GM19395 (cell line): ENCODE data around the gene C2orf68.
"Not testable (repeated sequence)": the region's sequence is repeated elsewhere in the genome, so short reads cannot be mapped to it uniquely, and the experiment has no call there.

Experiments used
- ATAC-seq: cut with Tn5 transposase; IDR thresholded peaks from one replicate; pipeline ENCODE4 v1.9.1; 2021; ENCODE audit warnings: mild to moderate bottlenecking, moderate library complexity; ENCODE audit not compliant: unreplicated experiment

C2orf68 gene, protein sequence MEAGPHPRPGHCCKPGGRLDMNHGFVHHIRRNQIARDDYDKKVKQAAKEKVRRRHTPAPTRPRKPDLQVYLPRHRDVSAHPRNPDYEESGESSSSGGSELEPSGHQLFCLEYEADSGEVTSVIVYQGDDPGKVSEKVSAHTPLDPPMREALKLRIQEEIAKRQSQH

DNA sequence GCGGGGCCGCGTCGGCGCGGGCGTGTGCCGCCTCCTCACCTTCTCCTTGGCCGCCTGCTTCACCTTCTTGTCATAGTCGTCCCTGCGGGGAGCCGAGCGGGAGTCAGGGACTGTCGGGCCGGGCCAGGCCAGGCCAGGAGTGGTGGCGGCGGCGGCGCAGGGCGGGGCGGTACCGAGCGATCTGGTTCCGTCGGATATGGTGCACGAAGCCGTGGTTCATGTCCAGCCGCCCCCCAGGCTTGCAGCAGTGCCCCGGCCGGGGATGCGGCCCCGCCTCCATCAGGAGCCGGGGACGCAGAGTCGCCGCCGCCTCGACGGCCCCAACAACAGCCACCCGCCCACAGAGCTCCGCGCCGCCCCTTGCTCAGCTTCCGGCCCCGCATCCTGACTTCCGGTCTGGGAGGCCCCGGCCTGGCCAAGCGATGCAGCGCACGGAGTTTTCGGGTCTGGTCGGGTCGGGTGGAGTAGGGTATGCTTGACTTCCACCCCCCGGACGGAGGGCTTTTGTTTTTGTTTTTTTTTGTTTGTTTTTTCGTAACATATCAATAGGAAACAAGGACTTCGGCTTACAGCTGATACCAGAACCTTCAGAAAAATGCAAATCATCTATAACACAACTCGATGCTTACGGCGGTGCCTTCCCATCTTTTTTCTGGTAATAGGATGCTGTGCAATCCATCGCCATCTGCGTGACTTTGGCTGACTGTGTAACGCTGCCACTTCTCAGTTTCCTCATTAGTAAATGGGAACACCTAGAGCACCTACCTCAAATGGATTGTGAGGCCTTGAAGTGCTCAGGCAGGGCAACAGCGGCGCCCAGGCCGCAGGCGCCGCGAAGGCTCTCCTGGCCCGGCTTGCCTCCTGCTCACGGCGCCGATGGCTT lies at the start of gene C2orf68:
Gene C2orf68, minus strand, starts transcription at position 362 of the 883 bp plus-strand sequence. Its CDS starts 82 bp downstream, at position 280.
- ATAC-seq: peak; percentile 74

DNA sequence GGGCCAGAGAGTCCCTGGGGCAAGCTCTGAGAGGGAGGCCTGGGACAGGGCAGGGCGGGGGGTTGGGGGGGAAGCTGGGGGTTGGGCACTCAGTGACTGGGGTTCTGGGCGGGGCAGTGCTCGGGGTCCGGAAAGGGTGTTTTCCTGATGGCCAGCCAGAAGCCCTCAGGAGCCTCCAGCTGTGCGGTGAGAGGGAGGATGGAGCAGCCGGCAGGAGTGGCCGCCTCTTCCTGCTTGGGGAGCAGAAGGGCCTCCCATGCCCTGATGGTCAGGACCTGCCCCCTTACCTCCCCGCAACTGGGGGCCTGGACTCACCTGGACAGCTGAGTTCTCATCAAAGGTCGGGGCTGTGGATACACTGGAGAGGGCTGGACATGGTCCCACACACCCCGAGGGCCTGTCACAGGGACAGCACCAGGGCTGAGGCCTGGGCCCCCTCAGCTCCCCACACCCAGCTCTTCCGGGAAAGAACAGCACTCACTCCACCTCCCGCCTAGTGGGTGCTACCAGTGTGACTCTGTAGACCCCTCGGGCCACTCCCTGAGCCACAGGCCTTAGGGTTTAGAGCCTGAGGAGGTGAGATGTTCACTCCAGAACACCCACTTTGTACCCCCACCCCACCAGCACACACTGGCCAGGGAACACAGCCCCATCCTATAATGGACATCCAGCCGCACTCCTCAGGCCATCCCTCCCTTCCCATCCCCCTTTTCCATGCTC lies 49.4 kb upstream of the C2orf68 start:
- ATAC-seq: no peak

DNA sequence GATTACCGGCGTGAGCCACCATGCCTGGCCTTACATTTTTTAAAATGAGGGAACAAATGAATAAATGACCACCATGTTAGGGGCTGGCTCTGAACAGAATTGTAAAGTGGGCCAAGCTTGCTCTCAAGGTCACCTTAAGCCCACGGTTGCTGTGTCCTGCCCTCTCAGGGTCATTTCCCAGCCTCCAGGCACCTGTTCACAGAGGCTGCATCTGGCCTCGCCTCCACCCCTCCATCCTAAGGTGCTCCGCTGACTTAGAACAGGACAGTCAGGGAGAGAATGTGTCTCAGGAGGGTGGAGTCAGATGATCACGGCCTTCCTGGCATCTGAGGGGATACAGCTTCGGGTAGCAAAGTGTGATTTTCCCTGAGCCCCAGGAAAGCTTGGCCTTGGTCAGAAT lies 48.9 kb upstream of the C2orf68 start:
- ATAC-seq: no peak

DNA sequence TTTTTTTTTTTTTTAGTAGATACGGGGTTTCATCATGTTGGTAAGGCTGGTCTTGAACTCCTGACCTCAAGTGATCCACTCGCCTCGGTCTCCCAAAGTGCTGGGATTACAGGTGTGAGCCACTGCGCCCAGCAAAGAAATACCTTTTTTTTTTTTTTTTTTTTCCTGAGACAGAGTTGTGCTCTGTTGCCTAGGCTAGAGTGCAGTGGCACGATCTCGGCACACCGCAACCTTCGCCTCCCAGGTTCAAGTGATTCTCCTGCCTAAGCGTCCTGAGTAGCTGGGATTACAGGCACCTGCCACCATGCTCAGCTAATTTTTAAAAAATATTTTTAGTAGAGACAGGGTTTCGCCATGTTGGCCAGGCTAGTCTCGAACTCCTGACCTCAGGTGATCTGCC lies 48.4 kb upstream of the C2orf68 start:
- not testable (repeated sequence) for ATAC-seq

DNA sequence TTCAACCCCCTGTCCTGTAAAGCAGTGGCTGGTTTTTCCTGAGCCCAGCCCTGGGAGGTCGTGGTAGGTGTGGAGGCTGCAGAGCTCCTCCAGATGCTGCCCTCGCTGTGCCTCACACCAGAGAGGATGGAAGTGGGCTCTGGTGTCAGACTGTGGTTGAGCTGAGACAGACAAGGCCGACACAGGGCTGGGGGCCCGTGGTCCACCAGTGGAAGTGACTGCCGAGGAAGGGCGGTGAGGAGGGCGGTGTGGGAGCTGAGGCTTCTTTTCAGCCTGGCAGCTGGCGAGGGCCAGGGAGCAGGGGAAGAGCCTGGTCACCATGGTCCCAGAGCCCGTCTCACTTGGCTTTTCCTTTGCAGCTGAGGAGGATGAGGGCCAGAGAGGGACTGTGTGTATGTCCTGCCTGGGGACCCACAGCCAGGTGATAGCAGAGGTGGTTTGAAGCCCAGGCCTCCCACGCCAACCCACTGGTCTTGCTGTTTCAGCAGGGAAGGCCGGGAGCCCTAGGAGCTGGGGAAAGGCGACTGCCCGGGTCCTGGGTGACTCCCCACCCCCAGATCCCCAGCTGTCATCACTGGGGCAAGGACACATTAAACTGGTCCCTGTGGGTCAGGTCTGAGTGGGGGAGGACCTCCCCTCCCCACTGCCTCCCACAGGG lies 47.6 kb upstream of the C2orf68 start:
- no peak for ATAC-seq

DNA sequence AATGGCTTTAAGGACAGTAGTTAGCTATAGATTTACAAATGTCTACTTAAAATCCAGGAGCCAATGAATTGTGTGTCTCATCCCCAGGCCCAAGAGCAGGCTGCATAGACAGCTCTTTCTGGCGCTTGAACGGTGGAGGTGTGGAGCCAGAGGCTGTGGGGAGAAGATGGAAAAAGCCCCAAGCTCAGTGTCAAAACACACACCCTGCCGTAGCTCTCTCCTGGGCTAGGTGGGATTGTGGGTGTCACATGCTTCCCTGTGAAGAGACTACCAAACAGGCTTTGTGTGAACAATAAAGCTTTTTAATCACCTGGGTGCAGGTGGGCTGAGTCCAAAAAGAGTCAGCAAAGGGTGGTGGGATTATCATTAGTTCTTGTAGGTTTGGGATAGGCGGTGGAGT lies 45.5 kb upstream of the C2orf68 start:
- ATAC-seq: not testable (repeated sequence)

DNA sequence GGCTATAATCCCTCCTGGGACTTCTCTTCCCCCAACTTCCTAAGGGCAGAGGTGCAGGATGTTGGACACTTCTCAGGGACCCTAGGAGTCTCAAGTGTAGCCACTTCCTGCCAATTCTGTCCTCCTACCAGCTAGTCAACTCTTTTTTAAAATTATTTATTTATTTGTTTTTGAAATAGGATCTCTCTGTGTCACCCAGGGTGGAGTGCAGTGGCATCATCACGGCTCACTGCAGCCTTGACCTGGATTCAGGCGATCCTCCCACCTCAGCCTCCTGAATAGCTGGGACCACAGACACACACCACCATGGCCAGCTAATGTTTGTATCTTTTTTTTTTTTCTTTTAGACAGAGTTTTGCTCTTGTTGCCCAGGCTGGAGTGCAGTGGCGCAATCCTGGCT lies 44.6 kb upstream of the C2orf68 start:
- no peak for ATAC-seq

DNA sequence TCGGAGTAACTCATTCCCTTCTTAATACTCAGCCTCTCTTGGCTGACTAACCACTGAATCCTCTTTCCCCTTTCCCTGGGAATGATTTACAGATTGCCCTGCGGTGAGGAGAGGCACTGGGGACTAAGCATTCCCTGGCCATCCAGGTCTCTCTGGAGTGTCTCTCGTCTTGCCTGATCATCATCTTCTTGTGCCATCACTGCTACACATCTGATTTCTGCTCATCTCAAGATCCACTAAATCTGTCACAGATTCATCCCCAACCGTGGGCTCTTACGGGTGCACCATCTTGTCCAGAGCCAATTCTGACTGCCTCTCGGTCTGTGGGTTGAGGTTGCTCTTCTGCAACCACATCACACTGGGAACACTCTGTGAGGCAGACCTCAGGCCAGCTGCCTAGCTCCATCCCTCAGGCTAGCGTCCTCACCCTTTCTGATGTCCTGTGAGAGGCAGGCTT lies 44.1 kb upstream of the C2orf68 start:
- ATAC-seq: no peak

DNA sequence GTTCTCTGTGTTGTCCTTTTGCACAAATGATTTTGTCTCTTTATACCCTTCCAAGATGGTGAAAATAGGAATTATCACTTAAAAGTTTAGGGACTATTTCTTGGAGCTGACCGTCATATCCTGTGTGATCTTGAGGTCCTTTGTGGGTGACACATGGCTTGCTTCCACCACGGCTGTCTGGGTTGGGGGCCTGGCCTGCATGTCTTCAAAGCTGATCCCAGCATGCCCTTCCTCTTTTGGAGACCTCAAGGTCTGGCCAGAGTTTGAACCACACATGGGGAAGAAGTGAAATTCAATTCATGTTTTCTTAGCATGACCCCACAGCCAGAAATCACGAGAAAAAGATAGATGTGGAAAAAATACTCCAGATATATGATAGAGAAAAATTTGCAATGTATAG lies 42.1 kb upstream of the C2orf68 start:
- ATAC-seq: no peak

DNA sequence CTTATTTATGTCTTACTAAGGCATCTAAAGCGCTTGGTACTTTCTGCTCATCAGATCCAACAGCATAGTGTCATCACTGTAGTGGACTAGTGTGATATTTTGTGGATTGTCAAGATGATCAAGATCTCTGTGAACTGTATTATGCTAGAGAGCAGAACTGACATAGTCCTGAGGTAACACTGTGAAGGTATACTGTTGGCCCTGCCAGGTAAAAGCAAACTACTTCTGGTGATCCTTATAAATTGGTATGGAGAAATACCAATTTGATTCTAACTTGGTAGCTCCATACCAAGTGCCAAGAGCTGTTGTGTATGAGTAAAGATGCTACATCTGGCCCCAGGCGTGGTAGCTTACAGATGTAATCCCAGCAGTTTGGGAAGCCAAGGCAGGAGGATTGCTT lies 40.2 kb upstream of the C2orf68 start:
- no peak for ATAC-seq

DNA sequence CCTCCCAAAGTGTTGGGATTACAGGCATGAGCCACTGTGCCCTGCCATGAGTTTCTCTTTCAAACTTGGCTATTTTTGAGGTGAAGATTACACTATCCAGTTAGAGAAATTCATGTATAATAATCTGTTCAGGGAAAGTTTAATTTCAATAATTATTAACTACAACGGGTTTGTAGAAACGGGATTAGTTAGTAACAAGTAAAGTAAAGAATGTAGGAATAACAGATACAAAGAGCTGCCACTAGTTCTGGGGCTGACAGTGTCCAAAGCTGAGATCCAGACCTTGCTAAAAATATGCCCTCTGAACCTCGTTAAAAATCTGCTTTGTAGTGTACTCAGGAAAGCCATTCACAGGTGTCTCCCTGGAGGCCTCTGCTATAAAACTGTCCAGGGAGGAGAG lies 39.2 kb upstream of the C2orf68 start:
- no peak for ATAC-seq

DNA sequence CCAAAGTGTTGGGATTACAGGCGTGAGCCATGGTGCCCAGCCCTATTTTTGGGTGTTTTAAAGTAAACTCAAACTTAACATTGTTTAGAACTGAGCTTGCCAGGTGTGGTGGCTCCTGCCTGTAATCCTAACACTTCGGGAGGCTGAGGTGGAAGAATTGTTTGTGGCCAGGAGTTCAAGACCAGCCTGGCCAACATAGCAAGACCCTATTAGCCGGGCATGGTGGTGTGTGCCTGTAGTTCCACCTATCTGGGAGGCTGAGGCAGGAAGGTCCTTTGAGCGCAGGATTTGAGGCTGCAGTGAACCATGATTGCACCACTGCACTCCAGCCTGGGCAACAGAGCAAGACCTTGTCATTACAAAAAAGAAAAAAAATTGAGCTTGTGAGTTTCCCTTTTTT lies 38.6 kb upstream of the C2orf68 start:
- no peak for ATAC-seq

DNA sequence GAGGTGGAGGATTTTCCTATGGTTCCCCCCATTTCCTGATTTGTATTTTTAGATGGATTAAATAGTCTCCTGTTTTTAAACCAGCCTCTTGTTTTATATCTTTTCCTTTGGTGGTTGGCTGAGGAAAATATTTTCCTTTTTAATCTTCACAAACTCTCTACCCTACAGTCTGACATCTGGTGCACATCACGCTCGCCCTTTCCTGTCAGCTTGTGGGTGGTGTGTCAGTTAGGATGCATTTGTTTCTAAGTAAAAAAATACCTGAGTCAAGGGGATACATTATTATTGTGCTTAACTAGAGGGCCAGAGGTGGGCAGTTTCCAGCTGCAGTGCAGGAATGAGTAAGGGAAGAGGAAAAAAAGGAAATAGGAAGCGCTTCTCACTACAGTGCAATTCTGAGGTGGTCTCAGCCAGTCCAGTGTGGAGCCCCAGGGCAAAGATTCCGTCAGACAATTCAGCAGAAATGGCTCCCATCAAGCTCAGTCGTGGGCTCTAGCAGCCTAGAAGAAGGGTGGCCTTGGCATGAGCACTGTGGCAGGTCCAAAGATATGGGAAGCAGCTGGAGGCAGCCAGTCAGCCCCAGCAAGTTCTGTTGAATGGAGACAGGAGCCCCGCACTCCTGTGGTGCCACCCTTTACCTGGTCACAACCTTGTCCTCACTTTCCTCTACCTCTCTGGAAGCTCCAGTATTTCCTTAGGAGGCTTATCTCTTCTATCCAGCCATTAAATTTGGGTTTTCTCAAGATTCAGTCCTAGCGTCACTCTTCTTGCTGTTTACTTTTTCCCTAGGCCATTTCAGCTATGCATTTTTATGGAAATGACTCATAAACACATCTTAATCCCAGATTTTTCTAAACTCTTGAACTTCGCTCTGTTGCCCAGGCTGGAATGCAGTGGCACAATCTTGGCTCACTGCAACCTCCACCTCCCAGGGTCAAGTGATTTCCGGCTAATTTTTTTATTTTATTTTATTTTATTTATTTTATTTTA lies 37.6 kb upstream of the C2orf68 start:
- no peak for ATAC-seq

DNA sequence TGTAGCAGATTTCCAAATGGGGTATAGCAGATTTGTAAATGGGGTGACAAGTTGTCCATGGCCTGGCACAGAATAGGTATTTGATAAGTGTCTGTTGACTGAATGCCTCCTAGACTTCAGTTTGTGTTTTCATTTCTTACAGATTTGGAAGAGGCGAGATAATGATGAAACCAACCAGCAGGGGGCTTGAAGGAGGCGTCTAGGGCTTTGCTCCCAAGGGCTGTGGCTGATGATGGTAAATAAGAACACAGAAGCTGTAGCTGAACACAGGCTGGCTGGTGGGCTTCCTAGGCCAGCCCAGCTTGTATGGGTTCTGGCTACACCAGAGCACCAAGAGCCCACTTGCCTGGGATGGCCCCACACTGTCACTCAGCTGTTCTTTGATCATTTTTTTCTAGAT lies 36.8 kb upstream of the C2orf68 start:
- peak; percentile 29 for ATAC-seq

DNA sequence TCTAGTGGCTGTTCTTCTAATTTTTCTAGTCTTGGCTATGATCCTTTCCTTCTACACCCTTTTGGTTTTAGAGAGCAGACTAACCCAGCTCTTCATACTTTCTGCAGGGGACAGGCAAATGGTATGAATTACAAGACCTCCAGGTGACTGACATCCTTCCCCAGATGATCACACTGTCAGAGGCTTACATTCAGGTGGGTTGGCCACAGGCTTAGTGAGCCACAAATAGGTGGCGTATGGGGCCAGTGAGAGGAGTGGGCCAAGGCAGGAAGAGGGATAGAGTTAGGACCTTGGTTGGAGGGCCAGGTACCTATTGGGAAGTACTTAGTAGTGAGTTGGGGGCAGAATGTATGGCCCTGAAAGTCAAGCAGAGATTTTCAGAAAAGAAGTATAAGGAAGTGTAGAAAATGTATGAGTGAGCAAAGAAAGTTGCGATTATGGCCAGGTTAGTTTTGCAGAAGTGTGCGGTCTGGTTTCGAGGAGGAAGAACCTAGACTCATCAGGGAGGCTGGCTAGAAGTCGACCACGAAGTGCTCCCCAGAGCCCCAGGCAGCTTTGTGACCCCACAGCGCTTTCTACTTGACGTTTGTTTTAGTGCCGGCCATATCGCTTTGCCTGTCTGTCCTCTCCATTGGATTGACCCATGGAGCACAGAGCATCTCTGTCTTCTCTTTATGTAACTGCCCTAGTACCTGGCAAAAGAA lies 36.1 kb upstream of the C2orf68 start:
- ATAC-seq: peak; percentile 79

DNA sequence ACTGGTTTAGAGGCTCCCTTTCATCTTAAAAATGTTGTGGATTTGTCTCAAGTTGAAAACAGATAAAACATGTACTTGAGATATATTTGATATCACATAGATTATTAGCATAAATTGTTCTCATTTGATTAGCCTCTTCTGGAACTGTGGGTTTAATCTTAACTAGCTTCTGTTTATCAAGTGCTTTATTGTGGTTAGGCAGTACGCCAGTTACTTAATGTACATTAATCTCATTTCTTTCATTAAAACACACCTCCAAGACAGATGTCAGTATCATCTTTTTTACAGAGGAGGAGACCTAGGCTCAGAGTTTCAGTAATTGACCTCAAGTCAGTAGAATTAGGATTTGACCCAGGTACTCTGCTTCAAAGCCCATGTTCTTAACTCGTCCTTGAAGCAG lies 34.3 kb upstream of the C2orf68 start:
- no peak for ATAC-seq

DNA sequence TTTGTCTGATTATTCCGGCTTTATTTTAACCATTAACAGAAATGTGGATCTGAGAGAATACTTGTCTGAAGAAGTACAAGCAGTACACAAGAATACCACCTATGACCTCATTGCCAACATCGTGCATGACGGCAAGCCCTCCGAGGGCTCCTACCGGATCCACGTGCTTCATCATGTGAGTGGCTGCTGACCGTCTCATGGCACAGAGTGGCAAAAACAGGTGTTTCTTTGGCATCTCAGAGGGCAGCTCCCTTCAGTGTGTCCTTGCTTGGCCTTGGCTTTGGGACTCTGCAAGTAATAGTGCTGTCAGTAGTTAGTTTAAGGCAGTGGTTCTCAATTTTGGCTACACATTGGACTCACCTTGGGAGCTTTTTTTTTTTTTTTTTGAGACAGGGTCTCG lies 33.0 kb upstream of the C2orf68 start:
- ATAC-seq: no peak

DNA sequence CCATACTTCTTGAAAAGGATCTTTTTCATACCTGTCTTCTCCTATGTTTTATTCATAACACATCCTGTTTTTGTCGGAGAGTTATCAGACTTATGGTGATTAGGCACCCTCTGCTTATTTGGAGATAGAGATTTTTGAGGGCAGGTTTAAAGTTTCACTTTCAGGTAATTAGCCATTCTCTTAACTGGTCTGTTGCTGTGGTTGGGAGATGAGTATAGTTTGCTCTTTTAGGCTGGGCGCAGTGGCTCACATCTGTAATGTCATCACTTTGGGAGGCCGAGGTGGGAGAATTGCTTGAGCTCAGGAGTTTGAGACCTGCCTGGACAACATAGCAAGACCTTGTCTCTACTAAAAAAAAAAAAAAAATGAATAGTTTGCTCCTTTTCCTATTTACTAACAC lies 30.9 kb upstream of the C2orf68 start:
- ATAC-seq: no peak

DNA sequence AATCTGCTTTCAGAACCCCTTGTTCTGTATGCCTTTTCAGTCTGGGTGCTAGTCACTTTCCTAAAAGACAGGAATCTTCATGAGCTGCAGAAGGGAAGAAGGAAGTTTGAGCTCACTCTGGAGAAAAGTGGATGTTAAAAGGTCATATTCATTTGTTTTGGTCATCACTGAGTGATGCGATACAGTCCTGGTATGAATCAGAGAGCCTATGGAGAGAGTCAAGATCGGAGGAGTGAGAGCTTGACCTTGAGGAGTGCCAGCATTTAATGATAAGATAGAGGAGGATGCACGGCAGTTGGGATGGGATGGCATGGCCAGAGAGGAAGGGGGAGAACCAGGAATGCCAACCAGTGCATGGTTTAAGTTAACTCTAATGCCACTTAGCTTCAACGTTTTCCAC lies 23.8 kb upstream of the C2orf68 start:
- ATAC-seq: no peak
